Measurements from ENCODE around the gene TNFAIP8.

TNFAIP8 gene

DNA sequence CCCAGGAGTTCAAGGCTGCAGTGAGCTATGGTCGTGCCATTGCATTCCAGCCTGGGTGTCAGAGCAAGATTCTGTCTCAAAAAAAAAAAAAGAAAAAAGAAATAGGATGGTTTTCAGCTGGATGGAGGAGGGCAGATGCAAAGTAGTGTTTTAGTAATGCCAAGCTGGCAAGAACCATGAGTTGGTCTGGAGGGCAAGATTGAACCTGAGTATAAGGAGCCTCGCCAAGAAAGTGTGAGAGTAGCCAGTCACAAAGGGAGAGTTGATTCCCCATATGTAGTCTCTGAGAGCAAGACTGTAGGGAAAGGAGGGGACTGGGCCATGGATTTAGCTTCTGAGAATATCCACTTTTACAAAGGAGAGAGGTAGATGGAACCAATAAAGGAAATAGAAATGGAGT lies 6.9 kb downstream of the TNFAIP8 start:
- H3K27ac ChIP-seq (ENCODE audit: low read length) = no peak overlapping the region
- H3K27me3 ChIP-seq (ENCODE audit: insufficient read depth, low read length) = peaks cover 4% of the 10 kb centered on the region; the same call in 1 of the 2 replicates
- no peak overlapping the region for H3K9ac ChIP-seq (ENCODE audit: low read depth, low read length)
- H3K4me3 ChIP-seq (ENCODE audit: low read length) = no peak overlapping the region
- H3K36me3 ChIP-seq (ENCODE audit: insufficient read depth, low read depth, low read length) = no peaks in the 10 kb centered on the region
- H3K4me1 ChIP-seq (ENCODE audit: insufficient read depth, low read length) = peaks cover 30% of the 10 kb centered on the region
- no peaks in the 10 kb centered on the region for H3K9me3 ChIP-seq (ENCODE audit: insufficient read depth, low read depth, low read length)

DNA sequence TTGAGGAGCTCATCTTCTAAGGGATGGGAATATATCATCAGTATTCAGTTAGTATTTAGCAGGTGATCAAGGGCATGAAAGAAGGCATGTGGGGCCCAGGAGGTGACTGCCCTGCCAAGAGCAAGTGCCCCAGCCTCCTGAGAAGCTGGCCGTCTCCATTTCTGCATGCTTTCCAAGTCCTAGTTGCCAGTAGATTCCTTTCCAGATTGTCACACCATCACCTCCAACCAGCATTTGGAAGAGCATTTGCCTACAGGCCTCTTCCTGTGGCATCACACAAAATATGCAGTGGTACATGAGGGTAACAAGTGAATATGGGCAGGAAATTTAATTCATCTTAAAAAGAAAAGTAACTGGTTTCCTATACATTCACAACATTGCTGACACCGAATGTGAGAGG lies 7.5 kb downstream of the TNFAIP8 start:
- Histone ChIP-seq H3K36me3 (ENCODE audit: insufficient read depth, low read depth, low read length) (no peaks in the 10 kb centered on the region), H3K9ac (ENCODE audit: low read depth, low read length) (no peak overlapping the region), H3K4me3 (ENCODE audit: low read length) (no peak overlapping the region), H3K4me1 (ENCODE audit: insufficient read depth, low read length) (peaks cover 25% of the 10 kb centered on the region), H3K27me3 (ENCODE audit: insufficient read depth, low read length) (no peaks in the 10 kb centered on the region), H3K27ac (ENCODE audit: low read length) (no peak overlapping the region), H3K9me3 (ENCODE audit: insufficient read depth, low read depth, low read length) (no peaks in the 10 kb centered on the region)

GRCh38 chr5:119363936-119364335 lies 8.1 kb downstream of the TNFAIP8 start:
- Histone ChIP-seq H3K4me3 (ENCODE audit: low read length) (no peak overlapping the region), H3K9me3 (ENCODE audit: insufficient read depth, low read depth, low read length) (no peaks in the 10 kb centered on the region), H3K27ac (ENCODE audit: low read length) (no peak overlapping the region), H3K36me3 (ENCODE audit: insufficient read depth, low read depth, low read length) (no peaks in the 10 kb centered on the region), H3K9ac (ENCODE audit: low read depth, low read length) (no peak overlapping the region), H3K4me1 (ENCODE audit: insufficient read depth, low read length) (peaks cover 21% of the 10 kb centered on the region), H3K27me3 (ENCODE audit: insufficient read depth, low read length) (no peaks in the 10 kb centered on the region)

GRCh38 chr5:119365847-119366539 lies 10.2 kb downstream of the TNFAIP8 start:
- Histone ChIP-seq H3K9ac (ENCODE audit: low read depth, low read length) (no peak overlapping the region), H3K27me3 (ENCODE audit: insufficient read depth, low read length) (no peaks in the 10 kb centered on the region), H3K9me3 (ENCODE audit: insufficient read depth, low read depth, low read length) (no peaks in the 10 kb centered on the region), H3K36me3 (ENCODE audit: insufficient read depth, low read depth, low read length) (no peaks in the 10 kb centered on the region), H3K27ac (ENCODE audit: low read length) (no peak overlapping the region), H3K4me1 (ENCODE audit: insufficient read depth, low read length) (peaks cover 25% of the 10 kb centered on the region), H3K4me3 (ENCODE audit: low read length) (no peak overlapping the region)

GRCh38 chr5:119366540-119366881 lies 10.7 kb downstream of the TNFAIP8 start:
- Histone ChIP-seq H3K27ac (ENCODE audit: low read length) (no peak overlapping the region), H3K9me3 (ENCODE audit: insufficient read depth, low read depth, low read length) (no peaks in the 10 kb centered on the region), H3K4me3 (ENCODE audit: low read length) (no peak overlapping the region), H3K36me3 (ENCODE audit: insufficient read depth, low read depth, low read length) (no peaks in the 10 kb centered on the region), H3K4me1 (ENCODE audit: insufficient read depth, low read length) (peaks cover 21% of the 10 kb centered on the region), H3K9ac (ENCODE audit: low read depth, low read length) (no peak overlapping the region), H3K27me3 (ENCODE audit: insufficient read depth, low read length) (no peaks in the 10 kb centered on the region)

- H3K27me3 ChIP-seq (ENCODE audit: insufficient read depth, low read length) = no peaks in the 10 kb centered on the region
- no peak overlapping the region for H3K9ac ChIP-seq (ENCODE audit: low read depth, low read length)
- peaks cover 21% of the 10 kb centered on the region for H3K4me1 ChIP-seq (ENCODE audit: insufficient read depth, low read length)
- no peak overlapping the region for H3K4me3 ChIP-seq (ENCODE audit: low read length)
- no peak overlapping the region for H3K27ac ChIP-seq (ENCODE audit: low read length)
- no peaks in the 10 kb centered on the region for H3K36me3 ChIP-seq (ENCODE audit: insufficient read depth, low read depth, low read length)
- H3K9me3 ChIP-seq (ENCODE audit: insufficient read depth, low read depth, low read length) = no peaks in the 10 kb centered on the region
These were observed 11.9 kb downstream of the TNFAIP8 start for GRCh38 chr5:119367502-119368237.

DNA sequence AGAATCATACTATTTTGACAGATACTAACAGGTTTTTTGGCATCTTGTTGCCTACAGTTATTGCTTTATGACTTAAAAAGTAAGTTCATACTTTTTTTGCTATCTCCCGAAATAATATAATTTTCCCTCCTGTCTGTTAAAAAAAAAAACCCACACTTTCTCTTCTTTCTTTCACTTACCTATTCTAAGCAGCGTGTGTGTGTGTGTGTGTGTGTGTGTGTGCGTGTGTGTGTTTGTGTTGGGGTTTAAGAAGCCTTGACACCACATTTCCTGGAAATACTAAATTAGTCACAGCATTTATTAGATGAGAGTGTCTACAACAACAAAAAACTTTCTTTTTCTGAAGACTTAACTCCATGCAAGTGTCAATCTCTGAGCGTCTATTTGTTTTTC lies 12.4 kb downstream of the TNFAIP8 start:
- no peak overlapping the region for H3K9ac ChIP-seq (ENCODE audit: low read depth, low read length)
- no peaks in the 10 kb centered on the region for H3K27me3 ChIP-seq (ENCODE audit: insufficient read depth, low read length)
- H3K27ac ChIP-seq (ENCODE audit: low read length) = no peak overlapping the region
- H3K9me3 ChIP-seq (ENCODE audit: insufficient read depth, low read depth, low read length) = no peaks in the 10 kb centered on the region
- H3K4me3 ChIP-seq (ENCODE audit: low read length) = no peak overlapping the region
- no peaks in the 10 kb centered on the region for H3K36me3 ChIP-seq (ENCODE audit: insufficient read depth, low read depth, low read length)
- H3K4me1 ChIP-seq (ENCODE audit: insufficient read depth, low read length) = peaks cover 21% of the 10 kb centered on the region

DNA sequence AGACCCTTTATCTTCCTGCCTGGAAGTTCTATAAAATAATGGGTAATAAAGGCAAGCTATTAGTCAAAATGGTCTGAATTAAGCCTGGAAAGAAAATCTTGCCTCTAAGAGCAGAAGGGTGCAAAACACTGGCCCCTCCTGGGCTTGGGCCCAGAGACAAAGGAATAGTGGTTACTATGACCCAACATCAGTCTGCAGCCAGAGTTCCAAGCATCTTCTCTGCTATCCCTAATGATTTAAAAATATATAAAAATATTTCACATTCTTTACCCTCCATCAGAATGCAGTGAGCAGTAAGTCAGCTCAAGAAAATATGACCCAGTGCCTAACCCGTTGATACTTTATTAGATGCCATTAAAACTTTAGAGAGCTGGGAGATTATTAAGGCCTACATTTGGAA lies 14.7 kb downstream of the TNFAIP8 start:
- H3K9me3 ChIP-seq (ENCODE audit: insufficient read depth, low read depth, low read length) = no peaks in the 10 kb centered on the region
- H3K27ac ChIP-seq (ENCODE audit: low read length) = no peak overlapping the region
- H3K36me3 ChIP-seq (ENCODE audit: insufficient read depth, low read depth, low read length) = no peaks in the 10 kb centered on the region
- peaks cover 21% of the 10 kb centered on the region for H3K4me1 ChIP-seq (ENCODE audit: insufficient read depth, low read length)
- H3K9ac ChIP-seq (ENCODE audit: low read depth, low read length) = no peak overlapping the region
- no peaks in the 10 kb centered on the region for H3K27me3 ChIP-seq (ENCODE audit: insufficient read depth, low read length)
- no peak overlapping the region for H3K4me3 ChIP-seq (ENCODE audit: low read length)

- no peak overlapping the region for H3K9ac ChIP-seq (ENCODE audit: low read depth, low read length)
- no peaks in the 10 kb centered on the region for H3K9me3 ChIP-seq (ENCODE audit: insufficient read depth, low read depth, low read length)
- no peaks in the 10 kb centered on the region for H3K36me3 ChIP-seq (ENCODE audit: insufficient read depth, low read depth, low read length)
- no peak overlapping the region for H3K27ac ChIP-seq (ENCODE audit: low read length)
- H3K4me1 ChIP-seq (ENCODE audit: insufficient read depth, low read length) = peaks cover 20% of the 10 kb centered on the region
- no peaks in the 10 kb centered on the region for H3K27me3 ChIP-seq (ENCODE audit: insufficient read depth, low read length)
- H3K4me3 ChIP-seq (ENCODE audit: low read length) = no peak overlapping the region
These were observed 15.3 kb downstream of the TNFAIP8 start for GRCh38 chr5:119371146-119371545.

DNA sequence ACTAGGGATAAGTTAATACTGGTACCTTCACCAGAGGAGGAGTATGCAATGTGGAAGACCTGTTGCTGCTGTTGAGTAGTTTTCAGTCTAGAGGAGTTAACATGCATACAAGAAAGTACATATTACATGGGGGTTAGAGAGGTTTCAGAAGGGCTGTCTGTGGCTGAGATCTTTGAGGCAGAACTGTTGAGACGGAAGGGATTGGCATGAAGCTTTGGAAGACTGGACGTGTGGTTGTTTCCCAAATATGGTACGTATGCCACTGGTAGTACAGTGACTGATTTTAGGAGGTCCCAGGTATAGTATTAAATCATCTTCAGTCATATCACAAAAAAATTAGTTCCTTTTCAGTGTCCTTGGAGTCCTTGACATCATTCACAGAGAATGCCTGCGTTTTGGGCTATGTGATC lies 17.6 kb downstream of the TNFAIP8 start:
- Histone ChIP-seq H3K9ac (ENCODE audit: low read depth, low read length) (no peak overlapping the region), H3K9me3 (ENCODE audit: insufficient read depth, low read depth, low read length) (no peaks in the 10 kb centered on the region), H3K36me3 (ENCODE audit: insufficient read depth, low read depth, low read length) (no peaks in the 10 kb centered on the region), H3K27ac (ENCODE audit: low read length) (no peak overlapping the region), H3K27me3 (ENCODE audit: insufficient read depth, low read length) (no peaks in the 10 kb centered on the region), H3K4me3 (ENCODE audit: low read length) (no peak overlapping the region), H3K4me1 (ENCODE audit: insufficient read depth, low read length) (peaks cover 9% of the 10 kb centered on the region; the same call in 1 of the 2 replicates)

DNA sequence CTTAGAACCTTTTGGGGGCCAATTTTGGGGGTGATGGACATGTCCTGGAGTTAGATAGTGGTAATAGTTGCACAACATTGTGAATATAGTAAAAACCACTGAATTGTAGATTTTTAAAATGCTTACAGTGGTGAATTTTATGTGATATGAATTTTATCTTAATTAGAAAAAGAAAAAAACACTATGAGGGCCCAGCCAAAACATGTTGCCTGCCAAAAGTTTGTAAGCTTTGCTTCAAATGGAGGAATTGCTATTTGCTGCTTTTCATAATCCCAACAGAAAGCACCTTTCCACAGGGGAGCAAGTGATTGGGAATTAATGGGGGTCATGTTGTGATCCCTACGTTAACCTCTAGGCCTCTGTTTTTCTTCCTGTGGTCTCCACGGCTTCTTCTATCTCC lies 19.1 kb downstream of the TNFAIP8 start:
- no peak overlapping the region for H3K9ac ChIP-seq (ENCODE audit: low read depth, low read length)
- no peak overlapping the region for H3K27ac ChIP-seq (ENCODE audit: low read length)
- H3K36me3 ChIP-seq (ENCODE audit: insufficient read depth, low read depth, low read length) = no peaks in the 10 kb centered on the region
- H3K4me3 ChIP-seq (ENCODE audit: low read length) = no peak overlapping the region
- H3K27me3 ChIP-seq (ENCODE audit: insufficient read depth, low read length) = no peaks in the 10 kb centered on the region
- no peaks in the 10 kb centered on the region for H3K9me3 ChIP-seq (ENCODE audit: insufficient read depth, low read depth, low read length)
- peaks cover 5% of the 10 kb centered on the region; the same call in 1 of the 2 replicates for H3K4me1 ChIP-seq (ENCODE audit: insufficient read depth, low read length)

DNA sequence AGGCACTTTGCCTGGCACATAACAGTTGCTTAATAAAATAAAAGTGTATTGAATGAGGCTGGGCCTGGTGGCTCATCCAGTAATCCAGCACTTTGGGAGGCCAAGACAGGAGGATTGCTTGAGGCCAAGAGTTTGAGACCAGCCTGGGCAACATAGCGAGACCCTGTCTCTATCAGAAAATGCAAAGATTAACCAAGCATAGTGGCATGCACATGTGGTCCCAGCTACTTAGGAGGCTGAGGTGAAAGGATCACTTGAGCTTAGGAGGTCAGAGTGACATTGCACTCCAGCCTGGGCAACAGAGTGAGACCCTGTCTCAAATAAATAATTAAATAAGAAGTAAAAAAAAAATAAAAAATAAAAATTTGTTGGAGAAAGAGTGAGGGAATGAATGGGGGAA lies 21.2 kb downstream of the TNFAIP8 start:
- H3K9me3 ChIP-seq (ENCODE audit: insufficient read depth, low read depth, low read length) = no peaks in the 10 kb centered on the region
- no peaks in the 10 kb centered on the region for H3K4me1 ChIP-seq (ENCODE audit: insufficient read depth, low read length)
- no peaks in the 10 kb centered on the region for H3K36me3 ChIP-seq (ENCODE audit: insufficient read depth, low read depth, low read length)
- H3K4me3 ChIP-seq (ENCODE audit: low read length) = no peak overlapping the region
- H3K27ac ChIP-seq (ENCODE audit: low read length) = no peak overlapping the region
- no peaks in the 10 kb centered on the region for H3K27me3 ChIP-seq (ENCODE audit: insufficient read depth, low read length)
- H3K9ac ChIP-seq (ENCODE audit: low read depth, low read length) = no peak overlapping the region

All from iPS-20b (cell line).